GM10847 (cell line): ENCODE data around the gene AMOT.

Experiments used
- POLR2A ChIP-seq: IDR thresholded peaks from 2 replicates; pipeline ENCODE4 v1.6.1; 2011; ENCODE audit not compliant: insufficient read length; ENCODE audit errors: extremely low read depth

AMOT gene

GRCh38 chrX:112786076-112786475 lies 54.6 kb downstream of the AMOT start:
- TF ChIP-seq POLR2A: no peak

DNA sequence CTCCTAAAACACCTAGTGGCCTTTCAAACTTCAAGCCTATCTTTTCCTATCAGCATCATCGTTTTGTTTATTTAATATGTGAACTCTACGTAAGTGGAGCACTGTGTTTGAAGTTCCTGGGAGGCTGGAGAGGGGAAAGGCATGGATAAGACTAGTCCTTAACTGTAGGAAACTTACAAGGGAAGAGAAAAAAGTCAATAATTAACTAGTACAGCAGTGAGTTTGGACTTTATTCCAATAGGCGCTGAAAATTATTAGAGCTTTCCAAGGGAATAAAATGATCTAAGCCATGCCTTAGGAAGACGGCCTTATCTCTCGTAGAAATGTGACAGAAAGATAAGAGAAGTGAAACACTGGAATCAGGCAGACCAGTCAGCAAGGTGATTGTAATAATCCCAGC lies 55.3 kb downstream of the AMOT start:
- no peak for TF ChIP-seq POLR2A

GRCh38 chrX:112784692-112785091 lies 55.9 kb downstream of the AMOT start:
- no peak for TF ChIP-seq POLR2A

DNA sequence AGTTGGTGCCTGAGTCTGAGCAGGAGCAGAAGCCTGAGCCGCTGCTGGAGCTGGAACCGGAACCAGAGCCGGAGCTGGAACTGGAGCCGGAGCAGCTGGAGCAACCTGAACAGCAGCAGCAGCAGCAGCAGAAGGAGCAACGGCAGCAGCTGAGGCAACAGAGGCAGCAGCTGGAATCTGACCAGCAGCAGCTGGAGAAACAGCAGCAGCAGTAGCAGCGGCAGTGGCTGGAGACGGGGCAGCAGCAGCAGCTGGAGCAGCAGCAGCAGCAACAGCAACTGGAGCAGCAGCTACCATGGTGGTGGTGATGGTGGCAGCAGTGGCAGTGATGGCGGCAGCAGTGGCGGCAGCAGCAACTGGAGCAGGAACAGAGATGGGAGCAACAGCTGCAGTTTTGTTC lies 61.5 kb downstream of the AMOT start:
- TF ChIP-seq POLR2A: no peak

GRCh38 chrX:112774651-112775293 lies 65.9 kb downstream of the AMOT start:
- no peak for TF ChIP-seq POLR2A

DNA sequence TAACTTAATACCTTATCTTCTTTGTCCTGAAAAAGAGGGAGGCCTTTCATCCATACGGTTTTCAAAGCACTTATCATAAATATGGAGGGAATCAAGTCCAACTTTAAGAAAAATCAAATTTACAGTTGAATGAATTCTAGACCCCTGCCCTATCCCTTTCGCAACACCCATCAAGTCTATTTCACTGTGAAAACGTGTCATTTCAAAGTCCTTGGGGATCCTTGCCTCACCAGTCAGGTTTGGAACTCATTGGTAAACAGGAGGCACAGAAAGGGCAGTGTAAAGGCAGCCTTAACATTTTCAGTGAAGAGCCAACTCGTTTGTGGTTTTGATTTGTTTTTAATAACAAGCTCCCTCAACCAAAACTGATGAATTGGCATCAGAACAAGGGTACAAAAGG lies 66.5 kb downstream of the AMOT start:
- TF ChIP-seq POLR2A: no peak

GRCh38 chrX:112769034-112769433 lies 71.6 kb downstream of the AMOT start:
- no peak for TF ChIP-seq POLR2A

- TF ChIP-seq POLR2A: no peak
Observed at GRCh38 chrX:112768563-112768962, 72.1 kb downstream of the AMOT start.

- TF ChIP-seq POLR2A: no peak
Observed at GRCh38 chrX:112766774-112767173, 73.9 kb downstream of the AMOT start.

DNA sequence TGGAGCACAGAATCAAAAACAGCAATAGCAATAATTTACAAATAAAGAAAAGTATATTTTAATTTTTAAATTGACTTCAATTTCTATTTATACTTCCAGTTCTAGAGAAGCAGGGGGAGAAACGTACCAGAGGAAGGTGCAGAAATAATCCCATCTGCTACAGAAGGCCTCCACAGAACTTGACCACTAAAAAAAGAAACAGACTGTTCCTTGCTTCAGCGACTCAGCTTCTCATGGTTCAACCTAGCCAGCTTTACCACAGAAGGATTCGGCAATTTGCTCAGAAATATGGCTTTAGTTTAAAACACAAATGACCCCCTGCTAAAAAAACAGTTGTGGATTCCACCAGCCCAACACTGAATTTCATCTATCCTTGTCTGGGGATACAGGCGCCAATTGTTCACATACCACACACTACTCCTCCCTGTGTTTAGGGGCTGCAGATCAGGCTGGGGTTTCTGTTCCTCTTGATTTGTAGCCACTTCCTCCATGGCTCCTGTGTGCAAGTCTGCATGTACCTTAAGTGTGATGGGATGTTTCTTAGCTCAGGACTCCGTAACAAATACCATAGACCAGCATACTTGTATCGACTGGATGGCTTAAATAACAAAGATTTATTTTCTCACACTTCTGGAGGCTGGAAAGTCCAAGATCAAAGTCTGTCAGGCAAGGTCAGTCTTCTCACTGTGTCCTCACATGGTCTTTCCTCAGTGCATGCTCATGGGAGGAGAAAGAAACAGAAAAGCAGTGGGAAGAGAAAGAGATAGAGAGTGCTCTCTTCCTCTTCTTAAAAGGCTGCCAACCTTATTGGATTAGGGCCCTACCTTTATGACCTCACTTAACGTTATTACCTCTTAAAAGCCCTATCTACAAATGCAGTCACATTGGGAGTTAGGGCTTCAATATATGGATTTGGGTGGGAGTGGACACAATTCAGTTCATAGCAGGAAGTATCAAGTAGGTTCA lies 79.1 kb downstream of the AMOT start:
- TF ChIP-seq POLR2A: no peak

GRCh38 chrX:112760697-112761096 lies 79.9 kb downstream of the AMOT start:
- no peak for TF ChIP-seq POLR2A

- no peak for TF ChIP-seq POLR2A
Observed at GRCh38 chrX:112759966-112760365, 80.7 kb downstream of the AMOT start.

DNA sequence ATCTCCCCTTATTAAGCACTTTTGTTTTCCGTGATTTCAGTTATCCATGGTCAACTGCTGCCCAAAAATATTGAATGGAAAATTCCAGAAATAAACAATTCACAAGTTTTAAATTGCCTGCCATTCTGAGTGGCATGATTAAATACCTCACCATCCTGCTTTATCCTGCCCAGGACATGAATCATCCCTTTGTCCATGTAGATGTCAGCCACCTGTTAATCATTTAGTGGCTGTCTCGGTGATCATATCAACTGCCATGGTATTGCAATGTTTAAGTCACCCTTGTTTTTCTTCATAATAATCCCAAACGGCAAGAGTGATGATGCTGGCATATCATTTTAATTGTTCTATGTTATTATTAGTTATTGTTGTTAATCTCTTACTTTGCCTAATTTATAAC lies 81.1 kb downstream of the AMOT start:
- no peak for TF ChIP-seq POLR2A

DNA sequence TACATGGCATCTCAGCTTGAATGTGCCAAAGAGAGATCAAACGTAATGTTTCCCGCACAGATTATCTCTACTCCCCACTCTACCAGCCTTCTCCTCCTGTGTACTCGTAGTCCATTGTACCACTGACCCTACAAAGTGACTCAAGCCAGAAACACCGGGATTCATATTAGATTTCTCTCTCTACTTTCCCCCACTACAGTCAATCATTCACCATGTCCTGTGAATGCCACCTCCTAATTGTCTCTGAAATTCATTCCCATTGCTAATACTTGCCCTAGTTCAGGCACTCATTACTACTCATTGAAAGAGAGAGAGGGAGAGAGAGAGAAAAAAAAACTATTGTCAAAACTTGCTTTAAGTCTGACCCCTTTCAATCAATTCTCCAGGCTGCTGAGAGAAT lies 82.7 kb downstream of the AMOT start:
- no peak for TF ChIP-seq POLR2A

- no peak for TF ChIP-seq POLR2A
Observed at GRCh38 chrX:112753116-112753515, 87.5 kb downstream of the AMOT start.

- no peak for TF ChIP-seq POLR2A
Observed at GRCh38 chrX:112751076-112751475, 89.6 kb downstream of the AMOT start.
